Measurements from ENCODE around the gene TSPAN5.

GRCh38 chr4:98604723-98605122 is 53.7 kb downstream of the TSPAN5 start:
- TF ChIP-seq CTCF (IDR thresholded peaks at IDR 0.05; ENCODE audit: poor library complexity) (no peak), EZH2phosphoT487 (IDR thresholded peaks at IDR 0.05; ENCODE audit: low read depth, severe bottlenecking, unreplicated experiment) (no peak)

All from hepatocyte (in vitro differentiated cells).